ENCODE measurements around the gene OR4D2.

DNA sequence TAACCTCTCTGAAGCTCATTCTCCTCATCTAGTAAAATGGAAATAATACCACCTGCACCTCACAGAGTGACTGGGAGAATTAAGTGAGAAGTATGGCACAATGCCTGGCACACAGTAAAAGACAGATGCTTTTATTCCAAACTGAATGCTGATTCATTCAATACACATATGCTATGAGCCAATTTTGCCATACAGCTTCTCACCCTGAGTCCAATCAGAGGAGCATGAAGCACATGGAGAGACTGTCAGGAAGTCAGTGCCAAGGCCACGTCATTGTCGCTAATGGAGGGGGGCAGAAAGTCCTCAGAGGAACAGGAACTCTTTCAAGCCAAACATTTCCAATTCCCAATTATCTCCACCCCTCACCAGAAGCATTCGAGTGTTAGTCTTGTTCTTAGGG lies 40.7 kb downstream of the OR4D2 start:
- TF ChIP-seq POLR2AphosphoS5 (IDR thresholded peaks at IDR 0.05; ENCODE audit: insufficient read depth in 1 of 2, low read depth in 1 of 2), result no peak
- no peak for TF ChIP-seq CTCF (IDR thresholded peaks at IDR 0.05)
- no peak for TF ChIP-seq POLR2A (IDR thresholded peaks at IDR 0.05)

Measured in vagina (tissue), 2 donors.